HCT116 (cell line): Measurements from ENCODE around the gene PLEKHG3. TPM values are rescaled to one million over a fixed set of nuclear protein-coding genes. Genes with fewer than 3 reads are reported as not detected.

Source experiments
- ATAC-seq: fragments of 200-7000 bp; cut with Tn5 transposase; 2 replicates; pipeline ENCODE4 v1.9.1; 2020; ENCODE audit warnings: mild to moderate bottlenecking, moderate library complexity
- BruUV-seq: library from RNA; stranded (reverse); fragments of 400-500 nt; replicated peaks from 2 replicates; lab custom pipeline; 2021; lab: Mats Ljungman, UMichigan
- CTCF ChIA-PET: fragments of 300-600 bp; sonication (Branson Sonifier 250); formaldehyde crosslinking; loops from one replicate; lab custom pipeline; 2021; ENCODE audit warnings: antibody characterized with exemption; lab: Charles Lee
- POLR2A ChIA-PET: fragments of 300-600, 350-600 bp; sonication (Branson Sonifier 250); formaldehyde crosslinking; loops from one replicate; lab custom pipeline; 2021; ENCODE audit warnings: antibody characterized with exemption; lab: Charles Lee
- RAD21 ChIA-PET, 2 experiments: fragments of 300-600 bp; sonication (Branson Sonifier 250); formaldehyde crosslinking; loops; one replicate each; lab custom pipeline; 2023; ENCODE audit warnings: low total read pairs in 2 of 2; ENCODE audit not compliant: uncharacterized antibody in 2 of 2, unreplicated experiment in 2 of 2, low non-redundant PET in 1 of 2; lab: Charles Lee
- DNase-seq: peaks from one replicate; pipeline ENCODE4 v3.0.0-alpha.2; 2010; ENCODE audit warnings: low read depth, low spot score
- H2AFZ ChIP-seq: fragments of 200-600 bp; shearing (Covaris generic), sonication (generic); 2 replicates; pipeline ENCODE4 v1.6.1; 2017; ENCODE audit warnings: low read depth, mixed run types, mixed read lengths, antibody characterized with exemption, low read length; ENCODE audit not compliant: poor library complexity, severe bottlenecking
- H3K27ac ChIP-seq: 2 replicates; pipeline ENCODE4 v1.5.1; 2012; ENCODE audit warnings: low read depth, low read length
- H3K27me3 ChIP-seq: fragments of 200-600 bp; sonication (generic); 2 replicates; pipeline ENCODE4 v1.6.1; 2016; ENCODE audit warnings: mixed run types, low read length, mixed read lengths; ENCODE audit not compliant: insufficient read depth
- H3K36me3 ChIP-seq, 2 experiments: fragments of 200-500 bp in 1 of 2; fragments of 200-600 bp in 1 of 2; sonication (Bioruptor generic) in 1 of 2; sonication (generic) in 1 of 2; 2 replicates each; pipeline versions ENCODE4 v1.5.1 to v1.6.1; 2014 to 2016; ENCODE audit warnings: low read length in 2 of 2, inconsistent platforms in 1 of 2, mixed read lengths in 1 of 2, mixed run types in 1 of 2; ENCODE audit not compliant: insufficient read depth in 2 of 2, control insufficient read depth in 1 of 2
- H3K4me1 ChIP-seq, 2 experiments: fragments of 200-600 bp in 1 of 2; sonication (generic) in 1 of 2; 2 replicates each; pipeline versions ENCODE4 v1.5.1 to v1.6.1; 2012 to 2017; ENCODE audit warnings: low read length in 2 of 2, inconsistent platforms in 1 of 2, mild to moderate bottlenecking in 1 of 2, mixed read lengths in 1 of 2, mixed run types in 1 of 2, moderate library complexity in 1 of 2; ENCODE audit not compliant: insufficient read depth in 2 of 2, control insufficient read depth in 1 of 2
- H3K4me2 ChIP-seq: fragments of 200-600 bp; sonication (generic); 2 replicates; pipeline ENCODE4 v1.6.1; 2017; ENCODE audit warnings: mixed run types, low read length, mixed read lengths
- H3K4me3 ChIP-seq, 2 experiments: fragments of 200-600 bp in 1 of 2; sonication (generic) in 1 of 2; replicated peaks in 1 of 2; 2 replicates each; pipeline ENCODE4 v1.5.1; 2011 to 2016; ENCODE audit warnings: low read length in 2 of 2, control low read depth in 1 of 2, low read depth in 1 of 2, mild to moderate bottlenecking in 1 of 2, mixed read lengths in 1 of 2, mixed run types in 1 of 2
- H3K79me2 ChIP-seq: fragments of 200-600 bp; sonication (generic); 2 replicates; pipeline ENCODE4 v1.6.1; 2017; ENCODE audit warnings: mild to moderate bottlenecking, mixed run types, low read length, moderate library complexity, mixed read lengths; ENCODE audit not compliant: insufficient read depth
- H3K9ac ChIP-seq: fragments of 200-600 bp; sonication (generic); 2 replicates; pipeline ENCODE4 v1.6.1; 2016; ENCODE audit warnings: low read length, mixed read lengths
- H3K9me2 ChIP-seq: fragments of 200-600 bp; sonication (generic), shearing (Covaris generic); 2 replicates; pipeline ENCODE4 v1.6.1; 2017; ENCODE audit warnings: mixed run types, mild to moderate bottlenecking, moderate library complexity; ENCODE audit not compliant: insufficient read depth
- H3K9me3 ChIP-seq, 2 experiments: fragments of 200-500 bp in 1 of 2; fragments of 200-600 bp in 1 of 2; sonication (Bioruptor generic) in 1 of 2; sonication (generic) in 1 of 2; 2 replicates each; pipeline ENCODE4 v1.6.1; 2014 to 2017; ENCODE audit warnings: low read length in 2 of 2, mixed read lengths in 2 of 2, inconsistent platforms in 1 of 2, low read depth in 1 of 2, mild to moderate bottlenecking in 1 of 2, mixed run types in 1 of 2, moderate library complexity in 1 of 2; ENCODE audit not compliant: control insufficient read depth in 1 of 2, insufficient read depth in 1 of 2
- H4K20me1 ChIP-seq: fragments of 200-600 bp; sonication (generic), shearing (Covaris generic); 2 replicates; pipeline ENCODE4 v1.6.1; 2017; ENCODE audit warnings: mixed run types, mild to moderate bottlenecking, moderate library complexity; ENCODE audit not compliant: insufficient read depth
- CBX3 ChIP-seq: IDR thresholded peaks from 2 replicates; pipeline ENCODE4 v1.6.1; 2012; ENCODE audit warnings: low read depth
- CEBPB ChIP-seq: IDR thresholded peaks from 2 replicates; pipeline ENCODE4 v1.6.1; 2012; ENCODE audit warnings: low read depth
- ELF1 ChIP-seq: IDR thresholded peaks from 2 replicates; pipeline ENCODE4 v1.6.1; 2012; ENCODE audit warnings: low read depth, borderline replicate concordance
- FOSL1 ChIP-seq: IDR thresholded peaks from 2 replicates; pipeline ENCODE4 v1.6.1; 2012; ENCODE audit warnings: low read depth
- JUND ChIP-seq: IDR thresholded peaks from 2 replicates; pipeline ENCODE4 v1.6.1; 2012
- POLR2A ChIP-seq: IDR thresholded peaks from 2 replicates; pipeline ENCODE4 v1.7.0; 2011; ENCODE audit warnings: borderline replicate concordance; ENCODE audit not compliant: insufficient read depth, insufficient read length; ENCODE audit errors: extremely low read depth
- RAD21 ChIP-seq: IDR thresholded peaks from 2 replicates; pipeline ENCODE4 v1.6.1; 2012; ENCODE audit warnings: low read depth, mild to moderate bottlenecking
- SP1 ChIP-seq: IDR thresholded peaks from 2 replicates; pipeline ENCODE4 v1.6.1; 2012; ENCODE audit warnings: low read depth
- TCF7L2 ChIP-seq: IDR thresholded peaks from 2 replicates; pipeline ENCODE4 v1.7.0; 2011; ENCODE audit warnings: borderline replicate concordance, inconsistent platforms; ENCODE audit not compliant: insufficient read depth, insufficient read length; ENCODE audit errors: extremely low read depth
- YY1 ChIP-seq: IDR thresholded peaks from 2 replicates; pipeline ENCODE4 v1.6.1; 2011; ENCODE audit warnings: low read length, low read depth, moderate library complexity, mild to moderate bottlenecking; ENCODE audit not compliant: insufficient replicate concordance; ENCODE audit errors: extremely low read depth
- ZFX ChIP-seq: fragments of 450-650 bp; IDR thresholded peaks from 2 replicates; pipeline ENCODE4 v1.6.1; 2017
- ZNF274 ChIP-seq: fragments of 200-500 bp; sonication (Bioruptor generic); IDR thresholded peaks from 2 replicates; pipeline ENCODE4 v1.6.1; 2014; ENCODE audit warnings: mild to moderate bottlenecking, low read depth, low read length, inconsistent platforms
- intact Hi-C: fragments of 100-400 bp; cut with micrococcal nuclease; formaldehyde crosslinking; loops from 2 replicates; pipeline ENCODE4 v1.10.0; 2022
- total RNA-seq: library from RNA; stranded (reverse); gene quantifications from one replicate; pipeline ENCODE4 v1.2.1, GENCODE V29; 2021; ENCODE audit not compliant: unreplicated experiment
- TF ChIP-seq, protein P1 (sequence below): IDR thresholded peaks from 2 replicates; pipeline ENCODE4 v1.6.1; 2012
- TF ChIP-seq, protein P2 (sequence below): IDR thresholded peaks from 2 replicates; pipeline ENCODE4 v1.6.1; 2012; ENCODE audit warnings: low read depth
- TF ChIP-seq, protein P3 (sequence below): IDR thresholded peaks from 2 replicates; pipeline ENCODE4 v1.6.1; 2011; ENCODE audit warnings: mild to moderate bottlenecking, low read length, moderate library complexity; ENCODE audit not compliant: insufficient replicate concordance; ENCODE audit errors: extremely low read depth

Gene PLEKHG3
- total RNA-seq, 1 experiment from 2014 or later = 55.6 TPM

DNA sequence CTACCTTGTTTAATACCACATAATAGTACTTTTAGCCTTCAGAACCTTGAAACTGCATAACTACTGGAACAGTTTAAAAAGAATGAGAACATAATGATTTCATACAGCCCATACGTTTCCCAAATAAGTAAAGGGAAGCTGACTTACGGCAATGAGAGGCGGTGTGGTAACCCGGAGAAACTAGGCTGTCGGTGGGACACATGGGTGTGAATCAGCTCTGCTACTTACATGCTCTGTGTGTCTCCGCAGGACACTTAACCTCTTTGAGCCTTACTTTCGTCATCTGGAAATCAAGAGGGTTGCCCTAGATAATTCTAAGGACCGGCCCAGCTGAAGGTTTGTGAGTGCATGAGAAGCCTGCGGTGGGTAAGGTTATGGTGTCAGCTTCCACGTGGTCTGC is 49.3 kb upstream of the PLEKHG3 start:
- Histone ChIP-seq H3K27ac (no peak overlapping the region), H4K20me1 (no peaks in the 10 kb centered on the region), H3K79me2 (no peaks in the 10 kb centered on the region), H3K36me3 (no peaks in the 10 kb centered on the region), H3K4me2 (no peak overlapping the region), H3K4me1 (no peaks in the 10 kb centered on the region), H3K9ac (no peak overlapping the region), H3K9me2 (no peaks in the 10 kb centered on the region), H3K27me3 (no peaks in the 10 kb centered on the region), H3K4me3 (no peak overlapping the region), H3K9me3 (no peaks in the 10 kb centered on the region), H2AFZ (no peak overlapping the region)
- ChIA-PET POLR2A (no interaction called here), CTCF (interaction anchor here (0.7 to 1.3 kb wide), 2 partner anchors 19 to 311 kb away, joined by 3 to 5 read pairs; no protein-coding TSS in a partner anchor), RAD21 (no interaction called here)
- no TSS peak for BruUV-seq
- intact Hi-C loops = no loop called here
- no peak for TF ChIP-seq CEBPB
- no peak for TF ChIP-seq FOSL1
- no peak for TF ChIP-seq YY1
- no peak for TF ChIP-seq RAD21
- TF ChIP-seq, protein P1, sequence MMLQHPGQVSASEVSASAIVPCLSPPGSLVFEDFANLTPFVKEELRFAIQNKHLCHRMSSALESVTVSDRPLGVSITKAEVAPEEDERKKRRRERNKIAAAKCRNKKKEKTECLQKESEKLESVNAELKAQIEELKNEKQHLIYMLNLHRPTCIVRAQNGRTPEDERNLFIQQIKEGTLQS = no peak
- no peak for TF ChIP-seq CBX3
- TF ChIP-seq, protein P2, sequence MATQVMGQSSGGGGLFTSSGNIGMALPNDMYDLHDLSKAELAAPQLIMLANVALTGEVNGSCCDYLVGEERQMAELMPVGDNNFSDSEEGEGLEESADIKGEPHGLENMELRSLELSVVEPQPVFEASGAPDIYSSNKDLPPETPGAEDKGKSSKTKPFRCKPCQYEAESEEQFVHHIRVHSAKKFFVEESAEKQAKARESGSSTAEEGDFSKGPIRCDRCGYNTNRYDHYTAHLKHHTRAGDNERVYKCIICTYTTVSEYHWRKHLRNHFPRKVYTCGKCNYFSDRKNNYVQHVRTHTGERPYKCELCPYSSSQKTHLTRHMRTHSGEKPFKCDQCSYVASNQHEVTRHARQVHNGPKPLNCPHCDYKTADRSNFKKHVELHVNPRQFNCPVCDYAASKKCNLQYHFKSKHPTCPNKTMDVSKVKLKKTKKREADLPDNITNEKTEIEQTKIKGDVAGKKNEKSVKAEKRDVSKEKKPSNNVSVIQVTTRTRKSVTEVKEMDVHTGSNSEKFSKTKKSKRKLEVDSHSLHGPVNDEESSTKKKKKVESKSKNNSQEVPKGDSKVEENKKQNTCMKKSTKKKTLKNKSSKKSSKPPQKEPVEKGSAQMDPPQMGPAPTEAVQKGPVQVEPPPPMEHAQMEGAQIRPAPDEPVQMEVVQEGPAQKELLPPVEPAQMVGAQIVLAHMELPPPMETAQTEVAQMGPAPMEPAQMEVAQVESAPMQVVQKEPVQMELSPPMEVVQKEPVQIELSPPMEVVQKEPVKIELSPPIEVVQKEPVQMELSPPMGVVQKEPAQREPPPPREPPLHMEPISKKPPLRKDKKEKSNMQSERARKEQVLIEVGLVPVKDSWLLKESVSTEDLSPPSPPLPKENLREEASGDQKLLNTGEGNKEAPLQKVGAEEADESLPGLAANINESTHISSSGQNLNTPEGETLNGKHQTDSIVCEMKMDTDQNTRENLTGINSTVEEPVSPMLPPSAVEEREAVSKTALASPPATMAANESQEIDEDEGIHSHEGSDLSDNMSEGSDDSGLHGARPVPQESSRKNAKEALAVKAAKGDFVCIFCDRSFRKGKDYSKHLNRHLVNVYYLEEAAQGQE = no peak
- TF ChIP-seq ELF1 = no peak
- TF ChIP-seq POLR2A = no peak
- no peak for TF ChIP-seq ZNF274
- no peak for TF ChIP-seq SP1
- no peak for TF ChIP-seq JUND
- TF ChIP-seq ZFX = no peak
- TF ChIP-seq, protein P3, sequence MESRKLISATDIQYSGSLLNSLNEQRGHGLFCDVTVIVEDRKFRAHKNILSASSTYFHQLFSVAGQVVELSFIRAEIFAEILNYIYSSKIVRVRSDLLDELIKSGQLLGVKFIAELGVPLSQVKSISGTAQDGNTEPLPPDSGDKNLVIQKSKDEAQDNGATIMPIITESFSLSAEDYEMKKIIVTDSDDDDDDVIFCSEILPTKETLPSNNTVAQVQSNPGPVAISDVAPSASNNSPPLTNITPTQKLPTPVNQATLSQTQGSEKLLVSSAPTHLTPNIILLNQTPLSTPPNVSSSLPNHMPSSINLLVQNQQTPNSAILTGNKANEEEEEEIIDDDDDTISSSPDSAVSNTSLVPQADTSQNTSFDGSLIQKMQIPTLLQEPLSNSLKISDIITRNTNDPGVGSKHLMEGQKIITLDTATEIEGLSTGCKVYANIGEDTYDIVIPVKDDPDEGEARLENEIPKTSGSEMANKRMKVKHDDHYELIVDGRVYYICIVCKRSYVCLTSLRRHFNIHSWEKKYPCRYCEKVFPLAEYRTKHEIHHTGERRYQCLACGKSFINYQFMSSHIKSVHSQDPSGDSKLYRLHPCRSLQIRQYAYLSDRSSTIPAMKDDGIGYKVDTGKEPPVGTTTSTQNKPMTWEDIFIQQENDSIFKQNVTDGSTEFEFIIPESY = no peak
- TF ChIP-seq TCF7L2 = no peak
- ATAC-seq (no peak), DNase-seq (no peak)
